Upper lobe of right lung (tissue), 1 donor: Measurements from ENCODE around the gene C2orf49. TPM values are rescaled to one million over a fixed set of nuclear protein-coding genes. Genes with fewer than 3 reads are reported as not detected.
A peak's percentile ranks its signal among the peaks of the same experiment; 100 is the strongest.

Experiments used
- ATAC-seq: fragments of 200-7000 bp; cut with Tn5 transposase; one replicate; pipeline ENCODE4 v1.9.1; 2020; ENCODE audit warnings: mild to moderate bottlenecking, moderate library complexity
- DNase-seq: peaks from one replicate; pipeline ENCODE4 v3.0.0-alpha.2; 2020
- H3K27ac ChIP-seq: fragments of 200-600 bp; one replicate; pipeline ENCODE4 v1.8.0; 2022
- H3K27me3 ChIP-seq: fragments of 200-600 bp; one replicate; pipeline ENCODE4 v1.8.0; 2022; ENCODE audit warnings: mild to moderate bottlenecking
- H3K36me3 ChIP-seq: fragments of 200-600 bp; one replicate; pipeline ENCODE4 v1.8.0; 2022
- H3K4me1 ChIP-seq: fragments of 200-600 bp; one replicate; pipeline ENCODE4 v1.8.0; 2022
- H3K4me3 ChIP-seq: fragments of 200-600 bp; one replicate; pipeline ENCODE4 v1.8.0; 2022; ENCODE audit warnings: mild to moderate bottlenecking
- H3K9me3 ChIP-seq: fragments of 200-600 bp; one replicate; pipeline ENCODE4 v1.8.0; 2022
- CTCF ChIP-seq: fragments of 200-600 bp; IDR thresholded peaks from one replicate; pipeline ENCODE4 v1.8.0; 2022; ENCODE audit warnings: antibody characterized with exemption
- intact Hi-C: fragments of 100-400 bp; cut with DNase I; formaldehyde crosslinking; loops from one replicate; pipeline ENCODE4 v1.11.0; 2022
- total RNA-seq: library from RNA; stranded (reverse); fragmentation: NEBNext Ultra II Directional; extraction: Animal tissue kit (Norgen Biotek cat#: 25700); gene quantifications from one replicate; pipeline ENCODE4 v1.2.1, GENCODE V29; 2021
- donor health status: DM: no; HTN: yes; CAD: no; lungs with severe emphysema.

C2orf49 gene
- total RNA-seq, 1 donor from 2014 or later = 18.0 TPM

- no peaks in the 10 kb centered on the region for H3K4me1 ChIP-seq
- TF ChIP-seq CTCF = no peak
- no peaks in the 10 kb centered on the region for H3K9me3 ChIP-seq
- no peak overlapping the region for H3K4me3 ChIP-seq
- no peak overlapping the region for H3K27ac ChIP-seq
- ATAC-seq (peak; percentile 84), DNase-seq (no peak)
- intact Hi-C loops = no loop called here
- H3K27me3 ChIP-seq = no peaks in the 10 kb centered on the region
- peaks cover 21% of the 10 kb centered on the region for H3K36me3 ChIP-seq
Measured at GRCh38 chr2:105309147-105309545, 28.2 kb upstream of the C2orf49 start.

- DNase-seq = no peak
- no peak overlapping the region for H3K27ac ChIP-seq
- no peaks in the 10 kb centered on the region for H3K27me3 ChIP-seq
- H3K9me3 ChIP-seq = no peaks in the 10 kb centered on the region
- no peak overlapping the region for H3K4me3 ChIP-seq
- no peaks in the 10 kb centered on the region for H3K4me1 ChIP-seq
- H3K36me3 ChIP-seq = no peaks in the 10 kb centered on the region
- TF ChIP-seq CTCF = no peak
- intact Hi-C loops = no loop called here
- peak; percentile 55 for ATAC-seq
Measured at GRCh38 chr2:105313877-105314276, 23.5 kb upstream of the C2orf49 start.

- DNase-seq (no peak), ATAC-seq (no peak)
- no peaks in the 10 kb centered on the region for H3K27me3 ChIP-seq
- no peaks in the 10 kb centered on the region for H3K36me3 ChIP-seq
- no peaks in the 10 kb centered on the region for H3K9me3 ChIP-seq
- intact Hi-C loops = no loop called here
- no peaks in the 10 kb centered on the region for H3K4me1 ChIP-seq
- no peak for TF ChIP-seq CTCF
- H3K4me3 ChIP-seq = no peak overlapping the region
- H3K27ac ChIP-seq = no peak overlapping the region
Measured at GRCh38 chr2:105315314-105315713, 22.0 kb upstream of the C2orf49 start.

- Histone ChIP-seq H3K36me3 (no peaks in the 10 kb centered on the region), H3K4me1 (no peaks in the 10 kb centered on the region), H3K4me3 (no peak overlapping the region), H3K27me3 (no peaks in the 10 kb centered on the region), H3K27ac (no peak overlapping the region), H3K9me3 (no peaks in the 10 kb centered on the region)
- DNase-seq (no peak), ATAC-seq (no peak)
- intact Hi-C loops = no loop called here
- TF ChIP-seq CTCF = no peak
Measured at GRCh38 chr2:105317937-105318336, 19.4 kb upstream of the C2orf49 start.

GRCh38 chr2:105320651-105321215 lies 16.6 kb upstream of the C2orf49 start:
- H3K4me3 ChIP-seq = no peak overlapping the region
- ATAC-seq (no peak), DNase-seq (no peak)
- H3K27me3 ChIP-seq = no peaks in the 10 kb centered on the region
- H3K4me1 ChIP-seq = no peaks in the 10 kb centered on the region
- H3K36me3 ChIP-seq = no peaks in the 10 kb centered on the region
- no peak for TF ChIP-seq CTCF
- no peak overlapping the region for H3K27ac ChIP-seq
- intact Hi-C loops = no loop called here
- H3K9me3 ChIP-seq = no peaks in the 10 kb centered on the region
